IMR-90 (cell line): ENCODE results near the gene DDX52. TPM values are rescaled to one million over a fixed set of nuclear protein-coding genes. Genes with fewer than 3 reads are reported as not detected.

Source experiments
- ATAC-seq: fragments of 200-7000 bp; cut with Tn5 transposase; 2 replicates; pipeline ENCODE4 v1.9.1; 2020; ENCODE audit warnings: low read depth, mild to moderate bottlenecking, moderate library complexity
- Bru-seq: library from RNA; stranded (reverse); fragments of 400-500 nt; gene quantifications from one replicate; lab custom pipeline; 2021; lab: Mats Ljungman, UMichigan
- BruChase-seq, 2 experiments: library from RNA; stranded (reverse); fragments of 400-500 nt; gene quantifications; one replicate each; lab custom pipeline; 2021; lab: Mats Ljungman, UMichigan
- BruUV-seq: library from RNA; stranded (reverse); fragments of 400-500 nt; replicated peaks from 2 replicates; lab custom pipeline; 2021; lab: Mats Ljungman, UMichigan
- CTCF ChIA-PET: fragments of 300-600 bp; formaldehyde crosslinking; extraction: SDS; loops from one replicate; lab custom pipeline; 2021; ENCODE audit warnings: antibody characterized with exemption; lab: Yijun Ruan, JAX
- POLR2A ChIA-PET: fragments of 300-600 bp; sonication (Branson Sonifier 250); formaldehyde crosslinking; loops from one replicate; lab custom pipeline; 2022; ENCODE audit warnings: antibody characterized with exemption; ENCODE audit not compliant: unreplicated experiment; lab: Charles Lee
- DNase-seq: peaks from one replicate; pipeline ENCODE4 v3.0.0; 2013
- H2AFZ ChIP-seq: replicated peaks from 2 replicates; pipeline ENCODE3; 2013; ENCODE audit warnings: low read length, mild to moderate bottlenecking; ENCODE audit not compliant: poor library complexity
- H2AK5ac ChIP-seq: 2 replicates; pipeline ENCODE4 v1.6.1; 2013; ENCODE audit warnings: low read depth, low read length, inconsistent platforms
- H2AK9ac ChIP-seq: replicated peaks from 2 replicates; pipeline ENCODE3; 2013; ENCODE audit warnings: mild to moderate bottlenecking, low read depth, low read length, moderate library complexity; ENCODE audit not compliant: poor library complexity
- H2BK120ac ChIP-seq: 2 replicates; pipeline ENCODE4 v1.6.1; 2013; ENCODE audit warnings: low read depth, low read length, inconsistent platforms
- H2BK15ac ChIP-seq: 3 replicates; pipeline ENCODE4 v1.6.1; 2013; ENCODE audit warnings: low read depth, low read length, inconsistent platforms
- H2BK20ac ChIP-seq: 2 replicates; pipeline ENCODE4 v1.6.1; 2013; ENCODE audit warnings: low read depth, mild to moderate bottlenecking, inconsistent platforms, low read length, moderate library complexity
- H2BK5ac ChIP-seq: 2 replicates; pipeline ENCODE4 v1.6.1; 2013; ENCODE audit warnings: mild to moderate bottlenecking, low read depth, low read length, inconsistent platforms; ENCODE audit not compliant: poor library complexity, severe bottlenecking
- H3K14ac ChIP-seq: replicated peaks from 2 replicates; pipeline ENCODE4 v1.6.1; 2013; ENCODE audit warnings: low read depth, low read length, inconsistent platforms
- H3K18ac ChIP-seq: 2 replicates; pipeline ENCODE4 v1.6.1; 2013; ENCODE audit warnings: low read depth, low read length, control low read depth
- H3K23ac ChIP-seq: 2 replicates; pipeline ENCODE4 v1.6.1; 2013; ENCODE audit warnings: low read depth, low read length, inconsistent platforms
- H3K27ac ChIP-seq: 2 replicates; pipeline ENCODE4 v1.5.1; 2013; ENCODE audit warnings: mild to moderate bottlenecking, control low read depth, low read length; ENCODE audit not compliant: insufficient read depth
- H3K27me3 ChIP-seq: 2 replicates; pipeline ENCODE4 v1.6.1; 2013; ENCODE audit warnings: low read length; ENCODE audit not compliant: control insufficient read depth, insufficient read depth
- H3K36me3 ChIP-seq: 2 replicates; pipeline ENCODE4 v1.6.1; 2013; ENCODE audit warnings: low read length, mixed read lengths; ENCODE audit not compliant: control insufficient read depth, insufficient read depth
- H3K4ac ChIP-seq: 2 replicates; pipeline ENCODE4 v1.6.1; 2013; ENCODE audit warnings: low read depth, low read length, inconsistent platforms
- H3K4me1 ChIP-seq: 2 replicates; pipeline ENCODE4 v1.6.1; 2013; ENCODE audit warnings: low read length, mixed read lengths; ENCODE audit not compliant: control insufficient read depth, insufficient read depth
- H3K4me2 ChIP-seq: 2 replicates; pipeline ENCODE4 v1.6.1; 2013; ENCODE audit warnings: low read depth, mild to moderate bottlenecking, control low read depth, low read length, moderate library complexity
- H3K4me3 ChIP-seq: 2 replicates; pipeline ENCODE4 v1.5.1; 2013; ENCODE audit warnings: low read depth, mild to moderate bottlenecking, control low read depth, low read length, moderate library complexity; ENCODE audit not compliant: insufficient read depth
- H3K56ac ChIP-seq: 2 replicates; pipeline ENCODE4 v1.6.1; 2013; ENCODE audit warnings: low read length, inconsistent platforms; ENCODE audit not compliant: insufficient read depth; ENCODE audit errors: extremely low read depth
- H3K79me1 ChIP-seq, 2 experiments: 2 replicates each; pipeline ENCODE4 v1.6.1; 2013; ENCODE audit warnings: low read length in 2 of 2, inconsistent platforms in 1 of 2, low read depth in 1 of 2
- H3K9ac ChIP-seq: 2 replicates; pipeline ENCODE4 v1.6.1; 2013; ENCODE audit warnings: low read depth, low read length, control low read depth
- H3K9me1 ChIP-seq: 2 replicates; pipeline ENCODE4 v1.6.1; 2013; ENCODE audit warnings: low read length, inconsistent platforms; ENCODE audit not compliant: insufficient read depth
- H3K9me3 ChIP-seq: 2 replicates; pipeline ENCODE4 v1.6.1; 2013; ENCODE audit warnings: low read length; ENCODE audit not compliant: control insufficient read depth, insufficient read depth
- H4K20me1 ChIP-seq: 2 replicates; pipeline ENCODE4 v1.6.1; 2013; ENCODE audit warnings: low read length, inconsistent platforms; ENCODE audit not compliant: insufficient read depth
- H4K5ac ChIP-seq: 2 replicates; pipeline ENCODE4 v1.6.1; 2013; ENCODE audit warnings: mild to moderate bottlenecking, low read depth, low read length, control low read depth
- H4K8ac ChIP-seq, 2 experiments: 2 replicates each; pipeline ENCODE4 v1.6.1; 2013; ENCODE audit warnings: low read depth in 2 of 2, low read length in 2 of 2, control low read depth in 1 of 2, inconsistent platforms in 1 of 2
- H4K91ac ChIP-seq: 2 replicates; pipeline ENCODE4 v1.6.1; 2013; ENCODE audit warnings: low read depth, low read length, inconsistent platforms; ENCODE audit not compliant: insufficient read depth
- BHLHE40 ChIP-seq: fragments of 150-350 bp; IDR thresholded peaks from 2 replicates; pipeline ENCODE4 v1.6.1; 2016; ENCODE audit warnings: mild to moderate bottlenecking, low read depth, low read length
- CEBPB ChIP-seq: IDR thresholded peaks from 2 replicates; pipeline ENCODE4 v1.6.1; 2012; ENCODE audit warnings: low read depth, low read length, improper control_type of control experiment
- CHD1 ChIP-seq: IDR thresholded peaks from 2 replicates; pipeline ENCODE4 v1.6.1; 2012; ENCODE audit warnings: low read depth, low read length, improper control_type of control experiment
- CTCF ChIP-seq: conservative IDR thresholded peaks from 2 replicates; pipeline ENCODE4 v1.5.1; 2012; ENCODE audit warnings: mild to moderate bottlenecking, low read depth, low read length, improper control_type of control experiment
- FOS ChIP-seq: fragments of 150-350 bp; IDR thresholded peaks from 2 replicates; pipeline ENCODE4 v1.6.1; 2016; ENCODE audit warnings: low read depth, low read length
- MXI1 ChIP-seq: IDR thresholded peaks from 2 replicates; pipeline ENCODE4 v1.6.1; 2012; ENCODE audit warnings: low read depth, mild to moderate bottlenecking, low read length, moderate library complexity, borderline replicate concordance
- POLR2A ChIP-seq: IDR thresholded peaks from 2 replicates; pipeline ENCODE4 v1.6.1; 2012; ENCODE audit warnings: mild to moderate bottlenecking, low read depth, low read length
- RCOR1 ChIP-seq: IDR thresholded peaks from 2 replicates; pipeline ENCODE4 v1.6.1; 2012; ENCODE audit warnings: mild to moderate bottlenecking, low read length, improper control_type of control experiment; ENCODE audit not compliant: insufficient replicate concordance
- RFX5 ChIP-seq: IDR thresholded peaks from 2 replicates; pipeline ENCODE4 v1.8.0; 2012; ENCODE audit warnings: low read depth, mild to moderate bottlenecking, low read length, moderate library complexity
- USF2 ChIP-seq: fragments of 150-350 bp; IDR thresholded peaks from 2 replicates; pipeline ENCODE4 v1.6.1; 2017; ENCODE audit warnings: mild to moderate bottlenecking, antibody characterized with exemption, low read length, low read depth
- WGBS, 2 experiments: methylation state at CpG; one replicate each; pipeline versions ENCODE4 v1.1.5 to v1.1.7; 2013; ENCODE audit warnings: missing lambda C conversion rate in 2 of 2; ENCODE audit not compliant: insufficient read length in 1 of 2; ENCODE audit errors: extremely low coverage in 2 of 2; 5-methylcytosine and 5-hydroxymethylcytosine counted together
- dilution Hi-C: fragments of 300-500 bp; cut with HindIII; formaldehyde crosslinking; loops from one replicate; pipeline ENCODE4 v1.14.3; 2018; ENCODE audit warnings: low sequenced_read_pairs; ENCODE audit not compliant: unreplicated experiment
- in situ Hi-C: fragments of 300-500 bp; cut with MboI; formaldehyde crosslinking; loops from 3 replicates; pipeline ENCODE4 v1.14.3; 2019; ENCODE audit warnings: low sequenced_read_pairs, inconsistent platforms, mixed read lengths
- intact Hi-C: fragments of 100-400 bp; cut with micrococcal nuclease; formaldehyde crosslinking; loops from 2 replicates; pipeline ENCODE4 v1.10.0; 2022
- long read RNA-seq: library from polyadenylated mRNA; unstranded; transcript quantifications from one replicate; pipeline ENCODE4 v2.0.0, GENCODE V29; 2021; ENCODE audit not compliant: unreplicated experiment
- polyA plus RNA-seq, 3 experiments: library from polyadenylated mRNA; depleted of rRNA; stranded (reverse); fragments of >200 nt; gene quantifications; 2 replicates each; pipeline ENCODE4 v1.2.3, GENCODE V29; 2012; ENCODE audit warnings: low replicate concordance in 1 of 3
- total RNA-seq: library from RNA; depleted of rRNA; stranded (reverse); fragments of >200 nt; gene quantifications from 2 replicates; pipeline ENCODE4 v1.2.3, GENCODE V29; 2012; rRNA removed

The DDX52 gene
- 26.7 and 32.2 TPM in 2 replicates for total RNA-seq
- 11.2 and 12.5 TPM in 2 replicates for polyA plus RNA-seq (2012; rRNA removed)
- 1.4 and 1.9 TPM in 2 replicates for polyA plus RNA-seq (2012; cell fraction: cytosol; rRNA removed)
- polyA plus RNA-seq (2012; cell fraction: nucleus; rRNA removed; ENCODE audit: low replicate concordance): 3.3 and 28.4 TPM in 2 replicates
- Bru-seq, nascent RNA: percentile 87 among the genes with signal in this experiment
- percentile 85 among the genes with signal in this experiment for BruChase-seq, experiment 1, labeled RNA remaining after a 6-hour chase
- BruChase-seq, experiment 2, labeled RNA remaining after a 2-hour chase: percentile 83 among the genes with signal in this experiment
- long read RNA-seq, full-length matches to known transcripts: 12 of 34 reads
- long read RNA-seq, partial matches to known transcripts: 17 of 34 reads
- long read RNA-seq, other reads (novel, unspliced or antisense): 5 of 34 reads

GRCh38 chr17:37643118-37643766 is at the start of gene DDX52:
Gene DDX52, minus strand, starts transcription at chr17:37643446. Its CDS starts 26 bp downstream, at chr17:37643420.
- BruUV-seq: no TSS peak
- 0% methylated on average over 4 of the region's 43 CpGs; no CpG with 5 or more reads in 1 of the 2 experiments for WGBS, 2 experiments
- POLR2A ChIA-PET: no interaction called here
- H3K4me1 ChIP-seq: peaks cover 3% of the 10 kb centered on the region; the same call in 1 of the 2 replicates
- peak within 1 kb of the TSS; percentile 95 for H3K23ac ChIP-seq
- H3K9me1 ChIP-seq: no peaks in the 10 kb centered on the region; the same call in 1 of the 2 replicates
- peak within 1 kb of the TSS; percentile 94 for H3K27ac ChIP-seq
- H2BK15ac ChIP-seq: peak within 1 kb of the TSS; percentile 29; the same call in 1 of the 3 replicates
- peak within 1 kb of the TSS; percentile 95 for H2AFZ ChIP-seq
- H2AK9ac ChIP-seq: peak within 1 kb of the TSS; percentile 83
- intact Hi-C loops: no loop called here
- peaks cover 7% of the 10 kb centered on the region for H3K36me3 ChIP-seq
- H3K9me3 ChIP-seq: no peaks in the 10 kb centered on the region
- peak within 1 kb of the TSS; percentile 54 for H2BK20ac ChIP-seq
- peak within 1 kb of the TSS; percentile 89 for H3K4me2 ChIP-seq
- CTCF ChIA-PET: no interaction called here
- peak within 1 kb of the TSS; percentile 94 for H3K14ac ChIP-seq
- ATAC-seq (peak; percentile 99), DNase-seq (peak; percentile 85)
- peak within 1 kb of the TSS; percentile 80 for H3K4me3 ChIP-seq
- dilution Hi-C loops: no loop called here
- H4K8ac ChIP-seq: peak within 1 kb of the TSS; percentile 59 to 86
- H3K56ac ChIP-seq: peak within 1 kb of the TSS; percentile 88
- peak within 1 kb of the TSS; percentile 87 for H3K4ac ChIP-seq
- H3K9ac ChIP-seq: peak within 1 kb of the TSS; percentile 95
- H3K79me1 ChIP-seq: peaks cover 2 to 39% of the 10 kb centered on the region in 2 experiments; a peak in 2 of 4 replicates
- peak within 1 kb of the TSS; percentile 81 for H2BK120ac ChIP-seq
- H2AK5ac ChIP-seq: peak within 1 kb of the TSS; percentile 61
- peak within 1 kb of the TSS; percentile 82 for H4K91ac ChIP-seq
- peak within 1 kb of the TSS; percentile 71 for H2BK5ac ChIP-seq
- no peaks in the 10 kb centered on the region; the same call in 1 of the 2 replicates for H4K20me1 ChIP-seq
- H4K5ac ChIP-seq: peak within 1 kb of the TSS; percentile 59
- no peaks in the 10 kb centered on the region for H3K27me3 ChIP-seq
- H3K18ac ChIP-seq: peak within 1 kb of the TSS; percentile 63
- TF ChIP-seq CTCF (no peak; the same call in 1 of the 2 replicates), CEBPB (peak; percentile 82), RFX5 (no peak), USF2 (no peak), CHD1 (no peak), RCOR1 (no peak), MXI1 (peak; percentile 73; the same call in 1 of the 2 replicates), POLR2A (peak; percentile 80), FOS (no peak), BHLHE40 (no peak)
- in situ Hi-C loops: loop anchor here (25.0 kb wide), 1 partner anchor 644 kb away; the partner anchor contains the start of gene MRPL45
